Measurements from ENCODE around the gene CCDC159. TPM values are rescaled to one million over a fixed set of nuclear protein-coding genes. Genes with fewer than 3 reads are reported as not detected.
"Not testable (repeated sequence)": the region's sequence is repeated elsewhere in the genome, so short reads cannot be mapped to it uniquely, and the experiment has no call there.

The CCDC159 gene, protein sequence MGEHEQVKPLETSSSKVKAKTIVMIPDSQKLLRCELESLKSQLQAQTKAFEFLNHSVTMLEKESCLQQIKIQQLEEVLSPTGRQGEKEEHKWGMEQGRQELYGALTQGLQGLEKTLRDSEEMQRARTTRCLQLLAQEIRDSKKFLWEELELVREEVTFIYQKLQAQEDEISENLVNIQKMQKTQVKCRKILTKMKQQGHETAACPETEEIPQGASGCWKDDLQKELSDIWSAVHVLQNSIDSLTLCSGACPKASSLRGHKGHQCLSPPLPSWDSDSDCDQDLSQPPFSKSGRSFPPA
- total RNA-seq (14.3 TPM), polyA plus RNA-seq (29.0 TPM)

DNA sequence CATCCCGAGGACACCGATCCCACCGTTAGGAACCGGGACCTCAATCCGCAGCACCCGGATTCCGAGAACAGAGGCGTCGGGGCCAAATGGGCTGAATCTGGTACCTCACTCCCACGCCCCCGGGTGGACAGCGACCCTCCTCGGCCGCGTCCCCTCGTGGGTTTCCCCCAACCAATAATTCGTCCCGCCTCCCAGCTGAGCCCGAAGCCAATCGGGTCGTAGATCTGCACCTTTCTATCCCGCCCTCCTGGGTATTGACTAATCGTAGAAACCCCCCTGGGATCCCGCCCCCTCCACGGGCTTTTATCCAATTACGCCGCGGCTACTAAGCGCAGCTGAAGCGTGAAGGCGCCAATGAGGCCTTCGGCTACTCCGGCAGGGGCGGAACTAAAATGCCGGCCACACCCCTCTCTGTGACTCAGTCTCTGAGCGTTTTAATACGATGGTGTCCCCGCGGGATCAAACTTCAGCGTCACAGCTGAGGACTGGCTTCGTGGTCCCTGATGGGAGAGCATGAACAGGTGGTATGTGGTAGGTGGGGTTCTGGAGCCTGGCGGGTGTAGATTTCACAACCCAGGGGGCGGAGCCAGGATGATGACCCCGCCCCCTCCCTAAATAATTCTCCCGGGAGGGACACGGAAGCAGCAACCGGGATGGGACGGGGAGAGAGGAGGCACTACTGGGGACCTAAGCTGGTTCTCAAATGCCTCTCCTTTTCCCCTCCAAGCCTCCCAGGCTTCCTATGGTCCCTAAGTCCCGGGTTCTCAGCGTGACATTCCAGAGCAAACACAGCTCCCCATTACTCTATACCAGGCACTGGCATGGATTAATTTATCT lies at the start of gene CCDC159, which contains the start of gene TMEM205:
Gene CCDC159, plus strand, starts transcription at position 416 of the 837 bp plus-strand sequence. Its CDS starts 88 bp downstream, at position 504.
Gene TMEM205, minus strand, starts transcription at position 165 of the 837 bp plus-strand sequence. CDS start 649 bp downstream, outside the sequence.
- DNase-seq (ENCODE audit: extremely low spot score): peak; percentile 99
- peak within 1 kb of the TSS; percentile 76 for H3K27ac ChIP-seq (ENCODE audit: low read depth)
- H3K36me3 ChIP-seq (ENCODE audit: insufficient read depth): no peaks in the 10 kb centered on the region
- WGBS: under 1% methylated on average over 50 of the region's 50 CpGs
- H3K4me1 ChIP-seq (ENCODE audit: insufficient read depth): no peaks in the 10 kb centered on the region
- H3K4me3 ChIP-seq (ENCODE audit: low read depth, low read length): peak within 1 kb of the TSS; percentile 55

DNA sequence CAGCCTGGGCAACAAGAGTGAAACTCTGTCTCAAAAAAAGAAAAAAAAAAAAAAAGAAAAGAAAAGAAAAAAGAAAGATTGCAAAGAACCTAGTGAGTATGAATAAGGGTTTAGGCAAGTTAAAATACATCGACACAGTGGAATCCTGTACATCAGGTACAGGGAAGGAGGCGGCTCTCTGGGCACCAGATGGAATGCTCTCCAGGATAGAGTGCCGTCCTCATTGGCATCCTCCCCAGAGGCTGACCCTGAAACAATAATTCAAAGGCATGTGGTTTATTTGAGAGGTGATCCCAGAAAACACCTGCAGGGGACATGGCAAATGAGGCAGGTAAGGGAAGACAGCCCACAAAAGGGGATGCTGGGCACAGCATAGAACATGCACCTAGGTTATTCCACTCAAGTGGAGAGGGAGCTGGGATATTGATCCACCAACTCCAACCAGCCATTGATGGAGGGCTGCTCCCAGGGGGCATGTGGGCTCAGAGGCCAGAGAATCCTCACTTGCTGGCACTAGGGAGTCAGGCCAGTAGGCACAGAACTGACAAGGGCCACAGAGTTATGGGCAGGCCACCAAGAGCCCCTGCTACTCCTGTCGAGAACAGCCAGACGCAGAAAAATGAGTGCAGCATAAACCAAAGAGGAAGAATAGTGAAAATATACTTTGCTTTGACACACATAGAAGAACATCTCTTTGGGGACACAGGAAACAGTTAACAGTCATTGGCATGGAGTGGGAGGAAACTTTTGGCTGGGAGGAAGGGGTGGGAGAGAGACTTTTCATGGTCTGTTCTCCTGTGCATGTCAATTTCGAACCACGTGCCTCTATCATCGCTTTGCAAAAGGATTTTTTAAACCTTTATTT lies 46.1 kb upstream of the CCDC159 start:
- no peaks in the 10 kb centered on the region for H3K36me3 ChIP-seq (ENCODE audit: insufficient read depth)
- H3K4me1 ChIP-seq (ENCODE audit: insufficient read depth): no peaks in the 10 kb centered on the region
- WGBS: 73% methylated on average over 8 of the region's 8 CpGs
- no peak for DNase-seq (ENCODE audit: extremely low spot score)
- no peak overlapping the region for H3K4me3 ChIP-seq (ENCODE audit: low read depth, low read length)
- H3K27ac ChIP-seq (ENCODE audit: low read depth): no peak overlapping the region

DNA sequence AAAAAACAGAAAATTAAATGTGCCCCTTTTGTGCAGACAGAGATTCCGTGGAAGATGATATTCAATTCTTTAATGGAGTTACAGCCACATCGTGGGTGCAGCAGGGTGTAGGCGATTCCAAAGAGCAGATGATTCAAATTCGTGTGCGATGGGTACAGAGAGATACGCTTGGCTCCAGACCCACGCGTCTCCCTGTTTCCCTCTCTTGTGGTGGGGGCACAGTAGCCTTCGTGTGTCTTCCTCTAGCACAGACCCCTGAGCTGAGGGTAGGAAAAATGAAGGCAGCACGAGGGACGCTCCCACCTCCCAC lies 45.6 kb upstream of the CCDC159 start:
- H3K4me1 ChIP-seq (ENCODE audit: insufficient read depth): no peaks in the 10 kb centered on the region
- DNase-seq (ENCODE audit: extremely low spot score): no peak
- H3K27ac ChIP-seq (ENCODE audit: low read depth): no peak overlapping the region
- H3K4me3 ChIP-seq (ENCODE audit: low read depth, low read length): no peak overlapping the region
- 87% methylated on average over 11 of the region's 11 CpGs for WGBS
- no peaks in the 10 kb centered on the region for H3K36me3 ChIP-seq (ENCODE audit: insufficient read depth)

DNA sequence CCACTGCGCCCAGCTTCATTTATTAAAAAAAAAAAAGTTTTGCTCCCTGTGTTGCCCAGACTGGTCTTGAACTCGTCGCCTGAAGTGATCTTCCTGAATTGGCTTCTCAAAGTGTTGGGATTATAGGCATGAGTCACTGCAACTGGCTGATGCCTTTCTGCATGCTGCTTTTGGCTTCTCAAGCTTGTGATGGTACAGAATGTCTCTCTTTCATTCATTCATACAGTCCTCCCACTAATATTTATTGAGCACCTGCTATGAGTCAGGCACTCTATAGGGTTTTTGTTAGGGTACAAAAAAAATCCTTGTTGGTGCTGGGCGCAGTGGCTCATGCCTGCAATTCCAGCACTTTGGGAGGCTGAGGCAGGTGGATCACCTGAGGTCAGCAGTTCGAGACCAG lies 41.4 kb upstream of the CCDC159 start:
- Histone ChIP-seq H3K36me3 (ENCODE audit: insufficient read depth) (no peaks in the 10 kb centered on the region), H3K4me3 (ENCODE audit: low read depth, low read length) (no peak overlapping the region), H3K27ac (ENCODE audit: low read depth) (no peak overlapping the region), H3K4me1 (ENCODE audit: insufficient read depth) (no peaks in the 10 kb centered on the region)
- DNase-seq (ENCODE audit: extremely low spot score): no peak
- 85% methylated on average over 5 of the region's 5 CpGs for WGBS

DNA sequence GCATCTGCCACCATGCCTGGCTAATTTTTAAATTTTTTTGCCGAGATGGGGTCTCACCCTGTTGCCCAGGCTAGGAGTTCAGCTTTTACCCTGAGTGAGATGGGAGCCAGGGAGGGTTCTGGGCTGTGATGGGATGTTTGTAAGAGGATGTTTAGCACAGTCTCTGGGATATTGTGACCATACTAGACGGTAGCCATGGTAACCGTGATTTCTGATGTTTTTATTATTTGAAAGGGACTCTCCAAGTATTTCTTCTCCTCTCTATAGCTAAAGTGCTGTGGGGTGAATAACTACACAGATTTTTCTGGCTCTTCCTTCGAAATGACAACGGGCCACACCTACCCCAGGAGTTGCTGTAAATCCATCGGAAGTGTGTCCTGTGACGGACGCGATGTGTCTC lies 40.0 kb upstream of the CCDC159 start:
- Histone ChIP-seq H3K4me3 (ENCODE audit: low read depth, low read length) (no peak overlapping the region), H3K36me3 (ENCODE audit: insufficient read depth) (no peaks in the 10 kb centered on the region), H3K4me1 (ENCODE audit: insufficient read depth) (no peaks in the 10 kb centered on the region), H3K27ac (ENCODE audit: low read depth) (no peak overlapping the region)
- 80% methylated on average over 9 of the region's 9 CpGs for WGBS
- no peak for DNase-seq (ENCODE audit: extremely low spot score)

DNA sequence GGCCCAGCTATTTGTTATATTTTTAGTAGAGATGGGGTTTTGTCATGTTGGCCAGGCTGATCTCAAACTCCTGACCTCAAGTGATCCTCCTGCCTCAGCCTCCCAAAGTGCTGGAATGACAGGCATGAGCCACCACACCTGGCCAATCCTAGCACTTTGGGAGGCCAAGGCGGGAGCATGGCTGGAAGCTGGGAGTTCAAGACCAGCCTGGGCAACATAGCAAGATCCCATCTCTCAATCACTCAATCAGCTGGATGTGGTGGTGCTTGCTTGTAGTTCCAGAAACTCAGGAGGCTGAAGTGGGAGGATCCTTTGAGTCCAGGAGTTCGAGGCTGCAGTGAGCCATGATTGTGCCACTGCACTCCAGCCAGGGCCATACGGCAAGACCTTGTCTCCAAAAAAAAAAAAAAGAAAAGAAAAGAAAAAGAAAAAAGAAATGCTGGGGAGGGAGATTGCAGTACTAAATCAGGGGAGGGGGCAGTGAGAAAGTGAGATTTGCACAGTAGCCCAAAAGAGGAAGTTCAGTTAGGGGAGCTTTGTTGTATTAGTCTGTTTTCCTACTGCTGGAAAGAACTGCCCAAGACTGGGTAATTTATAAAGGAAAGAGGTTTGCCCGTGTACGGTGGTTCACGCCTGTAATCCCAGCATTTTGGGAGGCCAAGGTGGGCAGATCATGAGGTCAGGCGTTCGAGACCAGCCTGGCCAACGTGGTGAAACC lies 25.9 kb upstream of the CCDC159 start:
- not testable (repeated sequence) for H3K36me3 ChIP-seq (ENCODE audit: insufficient read depth); H3K4me3 ChIP-seq (ENCODE audit: low read depth, low read length); H3K27ac ChIP-seq (ENCODE audit: low read depth); H3K4me1 ChIP-seq (ENCODE audit: insufficient read depth); DNase-seq (ENCODE audit: extremely low spot score)
- WGBS: 70% methylated on average over 9 of the region's 9 CpGs

DNA sequence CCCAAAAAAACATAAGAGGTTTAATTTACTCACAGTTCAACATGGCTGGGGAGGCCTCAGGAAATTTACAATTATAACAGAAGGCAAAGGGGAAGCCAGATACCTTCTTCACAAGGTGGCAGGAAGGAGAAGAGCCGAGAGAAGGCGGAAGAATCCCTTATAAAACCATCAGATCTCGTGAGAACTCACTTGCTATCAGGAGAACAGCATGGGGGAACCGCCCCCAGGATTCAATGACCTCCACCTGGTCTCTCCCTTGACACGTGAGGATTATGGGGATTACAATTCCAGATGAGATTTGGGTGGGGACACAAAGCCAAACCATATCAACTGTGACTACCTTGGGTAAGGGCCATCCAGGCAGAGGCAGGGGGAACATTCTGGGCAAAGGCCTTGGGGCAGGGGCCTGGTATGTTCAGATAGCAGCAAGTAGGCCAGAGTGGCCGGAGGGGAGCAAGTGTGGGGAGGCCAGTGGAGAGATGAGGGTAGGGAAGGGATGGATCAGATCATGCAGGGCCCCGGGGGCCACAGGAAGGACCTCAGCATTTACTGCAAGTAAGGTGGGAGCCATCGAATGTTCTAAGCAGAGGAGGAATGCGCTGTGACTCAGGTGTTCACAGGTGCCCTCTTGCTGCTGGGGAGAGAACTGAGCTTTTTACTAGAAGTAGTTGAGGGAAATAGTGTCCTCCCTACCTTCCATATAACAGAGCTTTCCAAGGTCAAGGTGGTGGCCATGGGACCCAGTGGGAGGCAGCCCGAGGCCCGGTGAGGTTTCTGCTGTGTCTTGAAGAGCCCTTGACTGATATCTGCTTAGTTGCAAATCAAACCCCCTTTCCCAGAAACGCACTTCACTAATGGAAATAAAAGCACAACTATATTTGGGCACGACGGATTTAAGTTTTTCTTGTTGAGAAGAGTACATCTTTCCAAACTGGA lies 24.9 kb upstream of the CCDC159 start:
- WGBS: 76% methylated on average over 14 of the region's 14 CpGs
- no peak overlapping the region for H3K27ac ChIP-seq (ENCODE audit: low read depth)

DNA sequence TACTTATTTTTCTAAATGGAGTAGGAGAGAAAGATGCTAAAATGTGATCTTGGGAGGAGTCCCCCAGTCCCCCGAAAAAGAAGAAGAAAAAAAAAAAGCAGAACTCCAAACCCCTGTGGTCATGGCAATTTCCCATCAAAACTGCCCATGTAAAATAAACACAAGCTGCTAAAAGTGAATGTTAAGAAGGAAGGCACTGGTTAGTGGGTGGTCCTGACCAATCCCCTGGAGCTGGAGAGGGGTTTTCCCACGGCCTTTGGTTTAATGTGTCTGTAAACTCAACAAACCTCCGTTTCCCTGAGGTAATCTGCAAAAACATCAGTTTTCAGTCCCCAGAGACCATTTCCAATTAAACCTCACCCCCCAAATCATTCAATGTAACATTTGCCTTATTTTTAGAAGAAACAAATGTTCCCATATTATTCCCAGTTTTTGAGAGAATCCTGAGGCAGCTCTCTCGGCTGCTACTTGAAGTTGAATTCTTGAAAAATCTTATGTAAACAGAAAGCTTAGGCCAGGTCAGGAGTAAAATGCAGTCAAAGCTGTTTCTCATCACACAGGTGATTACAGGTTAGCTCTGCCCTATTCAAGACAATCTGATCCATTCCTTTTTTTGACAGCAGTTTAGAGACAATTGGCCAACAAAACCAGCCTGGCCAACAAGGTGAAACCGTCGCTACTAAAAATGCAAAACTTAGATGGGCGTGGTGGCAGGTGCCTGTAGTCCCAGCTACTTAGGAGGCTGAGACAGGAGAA lies 23.9 kb upstream of the CCDC159 start:
- 53% methylated on average over 7 of the region's 7 CpGs for WGBS
- no peak overlapping the region for H3K4me3 ChIP-seq (ENCODE audit: low read depth, low read length)
- no peak for DNase-seq (ENCODE audit: extremely low spot score)
- no peaks in the 10 kb centered on the region for H3K36me3 ChIP-seq (ENCODE audit: insufficient read depth)
- H3K27ac ChIP-seq (ENCODE audit: low read depth): no peak overlapping the region
- no peaks in the 10 kb centered on the region for H3K4me1 ChIP-seq (ENCODE audit: insufficient read depth)

More for the DNA sequence above, 24.9 kb upstream of the CCDC159 start:
- H3K36me3 ChIP-seq (ENCODE audit: insufficient read depth): no peaks in the 10 kb centered on the region
- no peaks in the 10 kb centered on the region for H3K4me1 ChIP-seq (ENCODE audit: insufficient read depth)
- DNase-seq (ENCODE audit: extremely low spot score): no peak
- H3K4me3 ChIP-seq (ENCODE audit: low read depth, low read length): no peak overlapping the region

DNA sequence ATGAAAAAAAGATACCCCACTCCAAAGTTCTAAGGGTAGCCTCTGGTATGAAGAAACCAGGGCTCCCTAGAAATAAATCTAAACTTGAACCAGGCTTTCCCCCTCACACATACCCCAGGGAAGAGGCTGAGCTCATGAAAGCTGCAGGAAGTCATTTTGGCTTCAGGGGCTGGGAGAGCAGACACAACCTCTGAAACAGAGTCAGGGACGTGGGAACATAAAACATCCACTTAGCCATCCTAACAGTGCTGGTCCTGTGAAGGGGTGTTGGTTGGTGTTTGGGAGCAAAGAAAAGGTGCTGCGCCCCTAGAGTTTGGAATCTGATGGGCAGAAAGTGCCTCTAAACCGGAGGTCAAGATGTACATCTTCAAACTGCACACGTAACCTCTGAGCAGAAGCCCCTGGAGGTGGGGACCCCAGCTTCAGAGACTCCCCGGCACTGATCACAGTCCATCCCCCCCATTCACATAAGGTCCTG lies 22.7 kb upstream of the CCDC159 start:
- 71% methylated on average over 5 of the region's 5 CpGs for WGBS

DNA sequence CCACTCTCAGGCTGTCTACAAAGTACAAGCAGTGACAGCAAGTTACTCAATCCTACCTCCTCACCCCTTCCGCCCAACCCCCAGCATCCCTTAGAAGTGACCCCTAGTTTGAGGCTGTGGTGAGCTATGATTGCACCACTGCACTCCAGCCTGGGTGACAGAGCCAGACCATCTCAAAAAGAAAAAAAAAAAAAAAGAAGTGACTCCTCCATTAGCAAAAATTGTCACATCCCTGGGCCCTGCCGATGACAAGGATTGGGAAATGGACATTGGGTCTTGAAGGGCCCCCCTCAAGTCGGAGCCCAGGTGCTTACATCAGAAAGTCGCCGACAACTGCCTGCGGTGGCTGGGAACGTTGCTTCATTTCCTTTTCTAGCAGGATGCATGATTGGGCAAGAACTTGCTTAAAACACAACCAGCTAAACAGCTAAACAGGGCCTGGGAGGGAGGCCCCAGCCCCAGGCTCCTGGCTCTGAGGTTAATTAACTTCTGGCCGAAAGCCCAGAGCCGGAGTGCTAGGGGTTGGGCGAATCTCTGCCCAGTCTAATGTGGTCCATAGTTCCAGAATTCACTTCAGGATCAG lies 22.1 kb upstream of the CCDC159 start:
- H3K4me1 ChIP-seq (ENCODE audit: insufficient read depth): no peaks in the 10 kb centered on the region
- peak overlapping the region; percentile 69 for H3K27ac ChIP-seq (ENCODE audit: low read depth)
- no peak for DNase-seq (ENCODE audit: extremely low spot score)
- H3K36me3 ChIP-seq (ENCODE audit: insufficient read depth): no peaks in the 10 kb centered on the region
- no peak overlapping the region for H3K4me3 ChIP-seq (ENCODE audit: low read depth, low read length)
- WGBS: 16% methylated on average over 10 of the region's 10 CpGs

More for the DNA sequence above, 22.7 kb upstream of the CCDC159 start:
- Histone ChIP-seq H3K4me1 (ENCODE audit: insufficient read depth) (no peaks in the 10 kb centered on the region), H3K27ac (ENCODE audit: low read depth) (peak overlapping the region; percentile 46), H3K4me3 (ENCODE audit: low read depth, low read length) (no peak overlapping the region), H3K36me3 (ENCODE audit: insufficient read depth) (no peaks in the 10 kb centered on the region)
- no peak for DNase-seq (ENCODE audit: extremely low spot score)

DNA sequence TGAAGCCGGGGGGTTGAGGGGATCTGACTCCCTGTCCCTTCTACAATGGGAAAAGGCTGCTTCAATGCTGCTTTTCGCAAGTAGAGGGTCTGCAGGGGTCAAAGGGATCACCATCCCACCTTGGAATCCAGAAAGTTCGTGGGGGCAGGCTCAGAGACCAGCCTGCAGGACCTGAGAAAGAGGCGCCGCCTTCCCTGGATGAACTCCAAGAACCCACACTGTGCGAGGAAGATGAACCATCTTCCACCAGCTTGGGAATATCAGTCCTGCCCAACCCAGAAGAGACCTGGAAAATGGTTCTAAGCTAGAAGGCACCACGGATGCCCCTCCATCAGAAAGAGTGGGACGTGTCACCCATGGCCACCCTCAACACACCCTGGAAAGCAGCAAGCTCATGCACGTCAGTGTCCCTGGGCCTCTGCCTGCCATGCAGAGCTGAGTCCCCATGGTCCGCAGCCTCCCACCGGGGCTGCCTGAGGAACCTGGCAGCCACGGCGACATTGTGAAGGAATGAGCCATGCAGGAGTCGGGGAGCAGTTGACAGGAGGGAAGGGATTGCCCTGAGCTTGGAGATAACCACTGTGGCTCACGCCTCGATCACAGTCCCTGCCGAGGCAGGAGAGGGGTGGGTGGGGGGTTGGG lies 21.4 kb upstream of the CCDC159 start:
- DNase-seq (ENCODE audit: extremely low spot score): no peak
- 72% methylated on average over 17 of the region's 17 CpGs for WGBS

More for the DNA sequence above, 21.4 kb upstream of the CCDC159 start:
- Histone ChIP-seq H3K36me3 (ENCODE audit: insufficient read depth) (no peaks in the 10 kb centered on the region), H3K4me3 (ENCODE audit: low read depth, low read length) (no peak overlapping the region), H3K27ac (ENCODE audit: low read depth) (peak overlapping the region; percentile 69), H3K4me1 (ENCODE audit: insufficient read depth) (no peaks in the 10 kb centered on the region)

Data from urinary bladder (tissue), 4 donors.